T-helper 9 cell (primary cell): Measurements from ENCODE around the gene JMJD1C.
"Not testable (repeated sequence)": the region's sequence is repeated elsewhere in the genome, so short reads cannot be mapped to it uniquely, and the experiment has no call there.

Source experiments
- DNase-seq: peaks from one replicate; pipeline ENCODE4 v3.0.0-alpha.2; 2020

The JMJD1C gene

DNA sequence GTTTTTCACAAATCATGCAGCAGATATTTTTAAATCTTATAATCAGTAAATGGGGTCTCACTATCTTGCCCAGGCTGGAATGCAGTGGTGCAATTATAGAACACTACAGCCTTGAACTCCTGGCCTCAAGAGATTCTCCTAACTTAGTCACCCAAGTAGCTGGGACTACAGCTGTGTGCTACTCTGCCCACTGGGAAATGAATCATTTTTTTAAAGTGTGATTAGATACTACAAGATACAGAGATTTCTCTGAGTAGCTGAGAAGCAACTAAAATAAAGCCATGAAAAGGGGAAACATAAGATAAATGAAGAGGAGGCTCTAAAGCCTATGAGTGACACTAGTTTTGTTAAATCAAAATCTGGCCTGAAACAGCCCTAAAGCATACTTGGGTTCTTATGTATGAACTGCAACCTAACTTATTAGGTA, 119.7 kb downstream of the JMJD1C start:
- DNase-seq = no peak

DNA sequence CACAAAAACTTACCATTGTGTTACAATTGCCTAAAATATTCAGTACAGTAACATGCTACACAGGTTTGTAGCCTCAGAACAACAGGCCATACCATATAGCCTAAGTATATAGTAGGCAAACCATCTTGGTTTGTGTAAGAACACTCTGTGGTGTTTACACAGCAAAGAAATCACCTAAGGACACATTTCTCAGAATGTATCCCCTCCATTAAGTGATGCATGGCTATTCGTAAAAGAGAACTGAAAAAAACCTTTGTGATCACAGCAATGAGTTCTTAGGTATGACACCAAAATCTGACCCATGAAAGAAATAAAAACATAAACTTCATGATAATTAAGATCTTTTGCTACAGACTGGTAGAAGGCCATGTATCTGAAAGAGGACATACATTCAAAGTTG, 121.5 kb downstream of the JMJD1C start:
- no peak for DNase-seq

DNA sequence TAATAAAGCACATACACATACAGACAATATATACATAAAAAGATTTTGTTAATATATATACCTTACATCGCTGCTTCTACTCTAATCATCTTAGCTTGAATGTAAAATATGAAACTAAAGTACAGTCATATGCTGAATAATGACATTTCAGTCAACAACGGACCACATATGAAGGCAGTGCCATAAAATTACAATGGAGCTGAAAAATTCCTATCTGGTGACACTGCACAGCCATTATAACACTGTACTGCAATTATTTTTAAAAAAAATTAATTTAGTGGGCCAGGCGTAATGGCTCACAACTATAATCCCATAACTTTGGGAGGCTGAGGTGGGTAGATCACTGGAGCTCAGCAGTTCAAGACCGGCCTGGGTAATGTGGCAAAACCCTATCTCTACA, 122.3 kb downstream of the JMJD1C start:
- DNase-seq = no peak

GRCh38 chr10:63339640-63340039, 126.1 kb downstream of the JMJD1C start:
- DNase-seq = not testable (repeated sequence)

GRCh38 chr10:63337455-63338251, 128.1 kb downstream of the JMJD1C start:
- no peak for DNase-seq

- DNase-seq = no peak
These were observed 134.2 kb downstream of the JMJD1C start for GRCh38 chr10:63331586-63331985.

DNA sequence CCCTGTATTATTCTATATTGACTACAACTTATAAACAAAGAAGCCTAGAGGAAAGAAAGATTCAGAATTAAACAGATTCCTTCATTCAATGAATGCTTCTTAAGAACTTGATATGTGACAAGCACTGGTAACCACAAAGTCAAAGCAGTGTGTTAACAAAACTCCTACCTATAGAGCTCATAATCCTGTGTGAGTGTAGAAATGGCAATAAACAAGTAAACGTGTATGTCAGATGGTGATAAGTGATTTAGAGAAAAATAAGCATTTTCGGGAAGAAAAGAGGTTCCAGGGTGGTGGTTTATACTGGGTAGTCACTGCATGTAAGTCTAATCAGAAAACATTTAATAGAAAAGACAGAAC, 141.3 kb downstream of the JMJD1C start:
- DNase-seq = no peak

- no peak for DNase-seq
These were observed 141.9 kb downstream of the JMJD1C start for GRCh38 chr10:63323701-63324494.

- no peak for DNase-seq
These were observed 145.1 kb downstream of the JMJD1C start for GRCh38 chr10:63320683-63321082.

DNA sequence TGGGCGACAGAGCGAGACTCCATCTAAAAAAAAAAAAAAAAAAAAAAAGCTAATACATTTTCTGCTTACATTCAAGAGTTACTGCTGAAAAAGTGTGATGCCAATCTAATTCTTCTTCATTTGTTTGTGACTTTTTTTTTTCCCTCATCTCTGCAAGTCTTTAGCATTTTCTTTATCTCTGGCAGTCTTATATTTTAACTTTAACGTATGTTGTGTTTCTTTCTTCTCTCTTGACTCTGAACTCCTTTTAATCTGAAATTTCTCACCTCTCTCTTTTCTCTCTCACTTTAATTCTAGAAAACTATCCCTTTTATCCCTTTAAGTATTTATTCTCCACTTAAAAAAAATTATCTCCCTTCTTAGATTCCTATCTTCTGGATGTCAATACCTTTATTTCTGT, 146.5 kb downstream of the JMJD1C start:
- DNase-seq = no peak

DNA sequence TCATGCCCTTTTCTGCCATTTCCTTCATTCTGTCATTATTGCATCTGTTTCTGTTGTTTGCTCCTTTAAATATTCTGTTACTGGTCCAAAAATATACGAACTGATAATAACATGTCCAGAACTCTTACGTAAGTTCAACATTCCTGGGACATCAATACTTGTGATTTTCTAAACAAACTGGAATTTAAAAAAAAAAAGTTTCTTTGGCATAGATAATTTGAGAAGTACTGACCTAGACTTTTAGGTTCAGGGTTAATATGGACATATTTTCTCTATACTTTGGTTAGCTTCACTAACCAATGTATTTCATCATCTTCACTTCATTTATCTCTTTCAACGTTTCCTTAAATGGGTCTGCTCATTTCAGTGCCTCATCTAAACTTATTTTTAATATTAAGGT, 147.3 kb downstream of the JMJD1C start:
- DNase-seq = no peak

GRCh38 chr10:63314020-63314419, 151.8 kb downstream of the JMJD1C start:
- DNase-seq = no peak

DNA sequence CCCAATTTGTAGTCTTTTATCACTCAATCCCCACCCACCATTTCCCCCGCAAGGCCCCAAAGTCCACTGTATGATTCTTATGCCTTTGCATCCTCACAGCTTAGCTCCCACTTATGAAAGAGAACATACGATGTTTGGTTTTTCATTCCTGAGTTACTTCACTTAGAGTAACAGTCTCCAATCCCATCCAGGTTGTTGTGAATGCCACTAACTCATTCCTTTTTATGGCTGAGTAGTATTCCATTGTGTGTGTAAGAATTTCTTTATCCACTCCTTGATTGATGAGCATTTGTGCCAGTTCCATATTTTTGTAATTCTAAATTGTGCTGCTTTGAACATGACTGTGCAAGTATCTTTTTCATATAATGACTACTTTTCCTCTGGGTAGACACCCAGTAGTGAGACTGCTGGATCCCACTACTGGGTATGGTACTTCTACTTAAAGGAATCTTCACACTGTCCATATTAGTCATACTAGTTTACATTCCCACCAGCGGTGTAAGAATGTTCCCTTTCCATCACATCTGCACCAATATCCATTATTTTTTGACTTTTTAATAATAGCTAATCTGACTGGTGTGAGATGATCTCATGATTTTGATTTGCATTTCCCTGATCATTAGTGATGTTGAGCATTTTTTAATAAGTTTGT, 152.6 kb downstream of the JMJD1C start:
- no peak for DNase-seq

- no peak for DNase-seq
These were observed 157.1 kb downstream of the JMJD1C start for GRCh38 chr10:63308628-63309027.

GRCh38 chr10:63304146-63304545, 161.6 kb downstream of the JMJD1C start:
- DNase-seq = no peak

DNA sequence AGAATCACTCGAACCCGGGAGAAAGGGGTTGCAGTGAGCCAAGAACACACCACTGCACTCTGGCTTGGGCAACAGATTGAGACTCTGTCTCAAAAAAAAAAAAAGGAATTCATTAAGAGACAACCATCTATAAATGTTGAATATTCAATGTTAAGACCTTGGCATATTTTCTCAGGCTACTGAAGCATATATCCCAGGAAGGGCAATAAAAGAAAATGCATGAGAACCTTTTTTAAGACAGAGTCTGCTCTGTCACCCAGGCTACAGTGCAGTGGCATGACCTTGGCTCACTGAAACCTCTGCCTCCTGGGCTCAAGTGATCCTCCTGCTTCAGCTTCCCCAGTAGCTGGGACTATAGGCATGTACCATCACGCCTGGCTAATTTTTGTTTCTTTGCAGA, 165.0 kb downstream of the JMJD1C start:
- no peak for DNase-seq

DNA sequence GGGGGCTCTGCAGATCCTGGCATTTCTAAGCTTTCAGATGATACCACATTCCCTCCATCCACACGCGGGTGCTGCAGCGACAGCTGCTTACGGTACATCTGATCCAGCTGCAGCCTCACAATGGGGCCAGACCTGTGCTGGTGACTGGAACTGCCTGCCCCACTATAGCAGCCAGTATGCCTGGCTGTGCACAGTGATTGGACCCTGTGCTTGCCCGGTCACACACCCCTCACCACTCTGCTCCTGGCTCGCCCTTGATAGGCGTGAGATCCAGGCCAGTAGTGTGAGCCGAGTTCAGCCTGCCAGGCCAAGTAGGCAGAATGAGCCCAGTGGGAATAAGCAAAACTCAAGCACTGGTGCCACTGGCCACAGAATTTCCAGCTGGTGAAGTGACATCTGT, 167.8 kb downstream of the JMJD1C start:
- no peak for DNase-seq

DNA sequence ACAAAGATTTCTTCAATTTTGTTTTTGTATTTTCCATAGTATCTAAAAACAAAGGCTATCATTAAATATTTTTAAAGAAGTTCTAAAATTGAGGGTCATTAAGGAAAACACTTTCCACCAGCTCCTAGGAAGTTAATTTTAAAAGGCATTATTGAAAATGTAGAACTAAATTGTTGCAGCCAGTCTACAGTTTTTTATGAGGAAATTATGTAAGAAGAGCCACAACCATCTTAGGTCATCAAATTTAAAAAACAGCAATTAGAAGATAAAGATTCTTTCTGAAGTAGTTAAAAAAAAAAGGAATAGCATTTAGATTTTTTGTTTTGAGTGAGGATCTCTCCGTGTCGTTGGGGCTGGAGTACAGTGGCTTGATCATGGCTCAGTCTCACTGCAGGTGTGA, 171.0 kb downstream of the JMJD1C start:
- DNase-seq = no peak

DNA sequence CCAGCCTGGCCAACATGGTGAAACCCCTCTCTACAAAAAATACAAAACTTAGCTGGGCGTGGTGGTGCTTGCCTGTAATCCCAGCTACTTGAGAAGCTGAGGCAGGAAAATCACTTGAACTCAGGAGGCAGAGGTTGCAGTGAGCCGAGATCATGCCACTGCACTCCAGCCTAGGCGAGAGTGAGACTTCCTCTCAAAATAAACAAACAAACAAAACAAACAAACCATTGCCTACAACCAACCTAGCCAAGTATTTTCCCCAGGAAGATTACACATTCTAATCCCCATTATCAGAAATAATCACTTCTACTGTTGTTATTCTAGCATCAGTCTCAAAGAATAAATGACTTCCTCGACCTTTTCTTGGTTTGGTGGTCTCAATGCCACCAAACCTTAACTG, 172.9 kb downstream of the JMJD1C start:
- not testable (repeated sequence) for DNase-seq

DNA sequence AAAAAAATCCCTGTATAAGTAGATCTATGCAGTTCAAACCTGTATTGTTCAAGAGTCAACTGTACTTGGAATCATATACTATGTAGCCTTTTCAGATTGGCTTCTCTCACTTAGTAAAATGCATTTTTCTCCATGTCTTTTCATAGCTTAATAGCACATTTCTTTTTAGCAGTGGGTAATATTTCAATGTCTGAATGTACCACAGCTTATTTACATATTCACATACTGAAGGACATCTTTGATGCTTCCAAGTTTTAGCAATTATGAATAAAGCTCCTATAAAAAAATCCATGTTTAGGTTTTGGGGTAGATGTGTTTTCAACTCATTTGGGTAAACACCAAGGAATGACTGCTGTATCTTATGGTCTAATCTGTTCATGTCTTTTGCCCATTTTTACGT, 177.6 kb downstream of the JMJD1C start:
- no peak for DNase-seq

GRCh38 chr10:63286754-63287264, 179.0 kb downstream of the JMJD1C start:
- no peak for DNase-seq

DNA sequence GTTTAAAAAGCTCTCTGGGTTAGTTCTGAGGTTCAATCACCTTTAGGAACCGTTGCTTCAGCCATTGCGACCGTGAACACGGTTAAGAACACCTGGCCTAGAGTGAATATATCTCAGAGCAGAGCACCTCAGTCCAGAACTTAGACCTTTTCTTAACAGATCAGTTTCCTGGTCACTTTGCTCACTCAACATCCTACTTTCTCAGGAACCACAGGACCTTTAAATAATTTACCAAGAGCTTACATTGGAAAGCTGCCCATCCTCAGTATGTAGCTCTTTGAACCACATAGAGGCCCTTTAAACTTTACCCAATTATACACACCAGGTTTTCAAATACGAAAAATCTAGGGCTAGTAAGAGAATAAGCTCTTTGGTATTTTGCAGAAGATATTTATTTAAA, 179.4 kb downstream of the JMJD1C start:
- no peak for DNase-seq

DNA sequence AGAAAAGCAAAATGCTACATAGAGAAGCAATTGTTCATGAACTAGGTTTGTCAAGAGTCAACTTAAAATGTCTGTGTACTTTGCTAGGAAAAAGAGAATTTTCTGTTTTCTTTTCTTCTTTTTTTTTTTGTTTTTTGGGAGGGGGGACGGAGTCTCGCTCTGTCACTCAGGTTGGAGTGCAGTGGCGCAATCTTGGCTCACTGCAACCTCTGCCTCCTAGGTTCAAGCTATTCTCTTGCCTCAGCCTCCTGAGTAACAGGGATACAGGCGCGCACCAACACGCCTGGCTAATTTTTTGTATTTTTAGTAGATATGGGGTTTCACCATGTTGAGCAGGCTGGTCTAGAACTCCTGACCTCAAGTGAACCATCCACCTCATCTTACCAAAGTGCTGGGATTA, 181.9 kb downstream of the JMJD1C start:
- not testable (repeated sequence) for DNase-seq

- DNase-seq = no peak
These were observed 182.7 kb downstream of the JMJD1C start for GRCh38 chr10:63283093-63283492.
